SH-SY5Y (cell line): ENCODE data around the gene CD300C.

Experiments
- GATA2 ChIP-seq: IDR thresholded peaks from 2 replicates; pipeline ENCODE4 v1.6.1; 2011; ENCODE audit warnings: mild to moderate bottlenecking, low read depth, low read length
- GATA3 ChIP-seq: IDR thresholded peaks from 2 replicates; pipeline ENCODE4 v1.6.1; 2011; ENCODE audit warnings: low read depth, mild to moderate bottlenecking, low read length, moderate library complexity

CD300C gene

DNA sequence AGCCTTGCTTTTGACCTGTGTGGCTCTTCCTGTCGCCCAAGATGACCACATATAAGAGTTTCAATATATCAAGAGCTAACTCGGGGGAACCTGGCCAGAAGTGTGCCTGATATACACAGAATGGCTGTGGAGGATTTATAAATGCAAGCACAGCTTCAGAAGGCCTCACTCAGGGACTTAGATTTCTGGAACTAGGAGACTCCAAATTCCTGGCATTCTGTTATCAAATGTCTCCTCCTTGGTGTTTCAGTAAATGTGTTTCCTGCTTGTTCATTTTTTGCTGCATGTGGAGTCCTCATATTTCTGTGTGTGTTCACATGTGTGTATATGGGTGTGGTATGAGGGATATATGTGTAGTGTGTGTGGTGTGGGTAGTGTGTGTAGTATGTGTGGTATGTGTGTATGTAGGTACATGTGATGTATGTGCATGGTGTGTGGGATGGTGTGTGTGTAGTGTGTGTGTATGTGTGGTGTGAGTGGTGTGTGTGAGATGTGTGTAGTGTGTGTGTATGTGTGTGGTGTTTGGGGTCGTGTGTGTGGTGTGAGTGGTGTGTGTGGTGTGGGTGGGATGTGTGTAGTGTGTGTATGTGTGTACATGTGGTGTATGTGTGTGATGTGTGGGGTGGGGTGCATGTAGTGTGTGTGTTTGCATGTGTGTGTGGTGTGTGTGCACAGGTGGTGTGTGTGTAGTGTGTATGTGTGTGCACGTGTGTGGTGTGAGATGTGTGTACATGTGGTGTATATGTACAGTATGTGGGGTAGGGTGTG is 22.4 kb upstream of the CD300C start:
- TF ChIP-seq GATA3: no peak

DNA sequence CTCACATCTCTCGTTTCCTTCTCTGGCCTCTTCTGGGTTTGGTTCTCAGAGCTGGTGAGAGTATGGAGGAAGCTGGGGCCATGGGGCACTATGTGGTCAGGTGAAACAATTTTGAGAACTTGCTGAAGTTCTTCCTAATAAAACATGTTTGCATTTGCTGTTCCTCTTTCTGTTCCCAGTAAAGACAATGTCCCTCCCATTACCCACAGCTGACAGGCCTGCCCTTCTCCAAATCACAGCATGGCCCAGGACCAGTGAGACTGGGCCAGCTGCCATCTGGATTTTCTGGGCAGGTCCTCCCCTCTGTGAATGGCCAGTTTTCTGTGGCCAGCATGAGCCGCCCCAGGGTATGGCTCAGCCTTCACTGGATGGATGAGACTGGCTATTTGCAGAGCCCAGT is 21.5 kb upstream of the CD300C start, which contains the start of gene CD300H:
Gene CD300H, minus strand, starts transcription at position 113 of the 400 bp plus-strand sequence.
- TF ChIP-seq GATA2 (no peak), GATA3 (no peak)

DNA sequence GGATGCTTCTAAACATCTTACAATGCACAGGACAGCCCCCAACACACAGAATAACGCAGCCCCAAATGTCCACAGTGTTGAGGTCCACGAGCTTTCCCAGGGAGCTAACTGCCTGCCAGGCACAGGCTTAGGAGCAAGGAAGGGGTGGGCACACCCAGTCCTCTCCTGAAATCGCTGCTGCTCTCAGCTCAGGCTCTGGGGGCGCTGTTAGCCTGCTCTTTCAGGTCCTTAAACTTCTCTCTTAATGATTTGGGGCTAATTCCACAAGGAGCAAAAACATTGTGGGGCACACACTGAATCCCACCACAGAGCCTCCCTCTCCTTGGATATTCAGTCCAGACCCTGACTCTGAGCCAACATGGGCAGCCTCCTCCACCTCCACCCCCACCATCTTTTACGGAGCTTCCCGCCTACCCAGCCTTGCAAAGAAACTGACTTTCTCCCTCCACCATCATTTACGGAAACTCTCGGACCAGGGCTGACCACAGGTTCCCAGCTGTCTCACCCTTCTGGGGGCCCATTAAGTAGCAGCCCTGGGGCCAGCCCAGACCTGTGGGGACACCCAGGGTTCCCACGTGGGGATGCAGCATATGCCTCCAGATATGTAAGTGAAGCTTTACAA is 20.3 kb upstream of the CD300C start:
- TF ChIP-seq GATA3 (no peak), GATA2 (no peak)

DNA sequence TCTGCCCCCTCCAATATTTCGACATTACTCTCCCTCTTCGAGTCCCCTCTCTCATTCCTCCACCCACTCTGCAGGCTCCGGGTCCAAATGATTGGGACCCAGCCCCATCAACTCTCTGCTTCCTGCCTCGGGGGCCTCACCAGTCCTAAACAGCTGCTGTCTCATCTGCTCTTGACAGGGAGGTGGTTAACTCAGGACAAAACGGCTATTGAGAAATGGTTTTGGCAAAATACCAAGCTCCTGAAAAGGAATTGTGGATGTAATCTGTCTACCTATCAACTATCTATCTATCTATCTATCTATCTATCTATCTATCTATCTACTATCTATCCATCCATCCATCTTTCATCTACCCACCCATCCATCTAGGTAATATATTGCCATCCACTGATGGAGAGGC is 19.2 kb upstream of the CD300C start:
- TF ChIP-seq GATA2 (no peak), GATA3 (no peak)

DNA sequence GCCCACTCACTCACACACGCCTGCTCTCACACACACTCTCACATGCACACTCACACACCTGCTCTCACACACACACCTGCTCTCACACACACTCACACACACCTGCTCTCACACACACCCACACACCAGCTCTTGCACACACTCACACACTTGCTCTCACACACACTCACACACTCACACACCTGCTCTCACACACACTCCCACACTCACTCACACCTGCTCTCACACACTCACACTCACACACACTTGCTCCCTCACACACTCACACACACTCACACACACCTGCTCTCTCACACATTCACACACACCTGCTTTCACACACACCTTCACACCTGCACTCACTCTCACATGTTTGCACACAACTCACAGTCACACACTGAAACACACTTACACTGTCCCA is 17.4 kb upstream of the CD300C start:
- TF ChIP-seq GATA2 (no peak), GATA3 (no peak)

DNA sequence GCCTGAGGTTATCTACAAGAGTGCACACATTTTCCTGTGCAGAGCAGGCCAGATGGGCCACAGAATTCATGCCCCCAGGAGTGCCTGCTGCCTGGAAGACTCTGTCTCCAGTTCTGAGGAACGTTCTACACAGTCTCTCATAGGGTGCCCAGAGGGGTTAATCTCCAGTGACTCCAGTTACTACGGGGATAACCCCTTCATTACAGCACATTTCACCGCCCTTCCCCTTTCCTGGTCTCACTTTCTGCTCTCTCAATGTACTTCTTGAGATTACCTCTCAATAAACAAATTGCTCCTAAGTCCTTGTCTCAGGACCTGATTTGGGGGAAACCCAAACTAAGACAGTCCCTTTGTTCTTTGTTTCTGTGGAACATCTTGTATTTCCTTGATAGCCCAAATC is 15.7 kb upstream of the CD300C start:
- TF ChIP-seq GATA3 (no peak), GATA2 (no peak)

DNA sequence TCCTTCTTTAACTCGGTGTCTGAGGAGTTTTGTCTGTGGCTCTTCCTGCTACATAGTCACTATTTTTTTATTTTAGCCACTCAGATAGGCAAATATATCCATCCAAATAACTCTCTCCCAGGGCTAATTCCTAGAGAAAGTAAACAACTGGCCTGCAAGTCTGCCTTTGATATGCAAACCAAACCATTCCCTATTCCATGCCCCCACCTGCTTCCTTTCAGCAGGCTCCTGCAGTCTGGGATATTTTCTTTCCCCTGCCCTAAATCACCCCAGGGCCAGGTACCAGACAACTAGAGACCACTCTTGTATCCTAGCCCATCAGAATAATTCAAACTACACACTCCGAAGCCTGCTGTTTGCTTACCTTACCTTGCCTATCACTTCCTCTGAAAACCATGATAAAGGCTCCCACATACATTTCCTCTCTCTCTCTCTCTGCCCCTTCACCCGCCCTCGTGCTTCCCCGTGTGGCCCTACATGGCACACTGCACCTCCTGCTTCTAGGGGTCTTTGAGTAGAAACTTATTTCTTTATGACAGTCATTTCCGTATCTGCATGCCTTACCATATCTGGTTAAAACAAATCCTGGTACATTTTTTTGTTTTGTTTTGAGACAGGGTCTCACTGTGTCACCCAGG is 13.1 kb upstream of the CD300C start:
- TF ChIP-seq GATA2: no peak
- no peak for TF ChIP-seq GATA3

DNA sequence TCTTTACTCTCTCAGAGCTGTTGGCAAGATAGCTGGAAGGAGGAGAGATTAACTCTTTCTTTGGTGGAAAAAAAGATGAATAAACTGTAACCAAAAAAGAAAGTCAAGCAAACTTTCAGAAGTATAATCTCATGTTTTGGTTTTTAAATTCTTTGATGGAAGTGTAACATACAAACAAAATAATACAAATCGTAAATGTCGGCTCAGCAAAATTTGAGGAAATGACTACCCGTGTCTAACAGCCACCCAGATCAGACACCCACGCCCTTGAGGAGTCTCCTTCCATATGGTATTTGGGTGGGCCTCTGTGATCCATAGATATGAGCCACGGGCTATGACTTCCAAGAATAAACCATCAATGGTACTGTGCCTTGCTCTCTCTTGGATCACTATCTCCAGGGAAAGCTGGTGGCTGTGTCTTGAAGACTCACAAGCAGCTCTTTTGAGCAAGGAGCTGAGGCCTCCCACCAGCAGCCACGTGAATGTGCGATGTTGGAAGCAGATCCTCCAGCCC is 9.6 kb upstream of the CD300C start:
- no peak for TF ChIP-seq GATA3

DNA sequence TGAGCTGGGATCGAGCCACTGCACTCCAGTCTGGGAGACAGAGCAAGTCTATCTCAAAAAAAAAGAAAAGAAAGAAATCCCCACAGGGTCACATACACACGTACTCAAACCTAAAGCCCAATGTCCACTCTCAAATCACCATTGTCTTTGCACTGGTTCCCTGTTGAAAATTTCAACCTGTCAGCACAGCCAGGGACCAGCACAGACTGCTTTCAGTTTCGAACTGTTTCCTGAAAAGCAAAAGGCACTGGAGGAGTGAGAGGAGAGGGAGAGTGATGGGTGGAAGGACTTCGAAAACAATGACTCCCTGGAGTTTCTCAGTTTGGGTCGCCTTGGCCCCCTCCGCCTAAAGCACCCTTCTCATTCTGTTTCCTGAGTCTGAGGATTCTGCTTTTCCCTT is 9.0 kb upstream of the CD300C start:
- TF ChIP-seq GATA3 (no peak), GATA2 (no peak)

DNA sequence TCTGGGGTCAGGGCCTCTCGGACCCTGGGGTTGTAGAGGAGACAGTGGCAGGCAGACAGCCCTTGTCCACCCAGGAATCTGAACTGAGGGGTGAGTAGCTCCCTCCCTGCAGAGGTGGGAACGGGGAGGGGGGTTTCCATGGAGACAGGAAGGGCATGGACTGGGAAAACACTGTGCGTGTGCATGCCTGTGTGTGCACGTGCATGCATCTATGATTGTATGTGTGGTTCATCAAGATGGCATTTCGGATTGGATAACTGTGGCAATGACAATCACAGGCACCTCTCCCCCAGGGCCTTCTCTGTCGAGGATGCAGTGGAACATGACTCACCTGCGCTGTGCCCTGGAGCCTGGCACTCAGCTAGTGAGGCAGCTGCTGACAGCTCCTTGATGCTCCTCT is 6.1 kb upstream of the CD300C start:
- TF ChIP-seq GATA3 (no peak), GATA2 (no peak)

DNA sequence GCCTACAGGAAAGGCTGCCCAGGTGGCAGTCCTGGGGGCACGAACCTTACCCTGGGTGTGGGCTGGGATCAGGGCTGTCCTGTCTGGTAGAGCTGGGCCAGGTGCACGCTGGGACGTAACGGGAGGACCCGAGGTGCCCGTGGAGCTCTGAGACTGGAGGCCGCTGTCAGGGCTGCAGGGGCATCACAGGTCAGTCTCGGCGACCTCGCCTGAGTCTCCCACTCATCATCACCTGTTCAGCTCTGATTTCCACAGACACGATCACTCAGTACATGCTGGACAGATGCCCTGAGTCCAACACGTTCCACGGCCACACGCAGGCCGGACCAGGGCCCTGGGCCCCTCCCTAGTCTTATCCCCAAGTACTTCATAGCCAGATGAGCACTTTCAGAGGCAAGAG is 4.7 kb upstream of the CD300C start:
- TF ChIP-seq GATA2: no peak

DNA sequence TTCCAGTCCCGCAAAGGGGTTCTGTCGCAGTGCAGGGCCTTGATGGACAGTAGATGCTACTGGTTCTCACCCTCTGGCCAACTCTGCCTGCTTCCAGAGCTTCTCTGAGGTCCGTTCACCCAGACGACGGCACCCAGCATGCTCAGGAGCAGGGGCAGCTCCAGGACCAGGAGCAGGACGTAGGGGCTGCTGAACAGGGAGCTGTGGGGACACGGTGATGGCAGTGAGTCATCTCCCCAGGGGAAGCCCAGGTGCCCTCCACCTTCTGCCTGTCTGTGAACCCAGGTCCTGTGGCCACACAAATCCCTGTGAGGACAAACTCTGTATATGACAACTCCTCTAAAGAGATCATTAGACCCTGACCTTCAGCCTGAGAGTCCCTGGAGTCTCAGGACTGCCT is 3.4 kb upstream of the CD300C start:
- no peak for TF ChIP-seq GATA3
- TF ChIP-seq GATA2: no peak

DNA sequence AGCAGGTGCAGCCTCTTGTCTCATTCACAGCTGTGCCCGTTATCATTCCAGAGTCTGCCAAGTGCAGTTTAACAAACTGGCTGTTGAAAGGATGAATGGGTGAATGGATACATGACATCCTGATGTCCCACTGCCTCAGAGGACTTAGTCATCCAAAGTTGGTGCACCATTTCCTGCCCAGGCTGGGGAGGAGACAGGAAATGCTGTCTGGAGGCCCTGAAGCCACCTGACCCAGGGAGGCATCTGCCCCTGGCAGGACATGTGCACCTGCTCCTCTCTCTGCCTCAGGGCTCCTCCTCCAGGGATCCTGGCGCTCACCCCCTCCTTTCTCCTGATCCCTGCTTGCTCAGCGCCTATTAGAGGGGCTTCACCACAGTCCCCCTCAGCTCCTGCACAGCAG is 1.8 kb upstream of the CD300C start:
- no peak for TF ChIP-seq GATA2
- no peak for TF ChIP-seq GATA3

DNA sequence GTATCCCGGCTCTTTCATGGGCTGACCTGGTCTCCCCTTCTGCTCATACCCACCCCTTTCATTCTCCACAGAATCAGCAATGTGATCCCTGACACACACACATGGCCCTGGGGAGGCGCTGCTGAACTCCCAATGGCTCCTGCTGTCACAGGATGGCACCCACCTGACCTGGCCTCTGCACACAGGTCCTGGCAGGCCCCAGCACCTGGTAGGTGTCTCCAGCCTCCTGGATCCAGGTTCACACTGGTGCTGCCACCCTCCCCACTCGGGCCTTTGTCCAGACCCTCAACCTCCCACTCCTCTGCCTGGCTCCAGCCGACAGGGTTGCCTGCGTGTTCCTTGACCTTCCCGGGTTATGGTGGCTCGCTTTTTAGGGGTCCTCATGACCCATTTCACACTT is 1.3 kb upstream of the CD300C start:
- no peak for TF ChIP-seq GATA2
- no peak for TF ChIP-seq GATA3

DNA sequence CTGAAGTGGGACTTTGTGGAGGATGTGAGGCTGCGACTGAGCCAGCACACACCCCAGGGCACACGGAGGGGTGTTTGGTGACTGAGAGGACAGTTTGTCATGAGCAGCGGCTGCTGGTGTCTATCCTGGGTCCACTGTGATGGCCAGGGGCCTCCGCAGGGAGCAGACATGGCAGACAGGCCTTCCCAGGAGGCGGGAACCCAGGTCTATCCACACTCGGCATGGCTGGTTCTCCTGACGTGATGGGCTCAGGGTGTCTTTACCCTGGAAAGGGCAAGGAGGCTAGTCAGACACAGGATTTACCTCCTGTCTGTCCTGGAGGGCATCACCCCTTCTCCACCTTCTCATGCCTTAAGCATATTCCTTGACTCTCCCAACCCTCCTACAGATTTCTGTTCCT is 671 bp upstream of the CD300C start:
- no peak for TF ChIP-seq GATA3
- no peak for TF ChIP-seq GATA2
